CD4-positive, alpha-beta T cell treated with Interleukin-15 for 4 hours (primary cell): ENCODE measurements around the gene CDH10.

ENCODE experiments used
- DNase-seq: peaks from one replicate; pipeline ENCODE4 v3.0.0-alpha.2; 2020; ENCODE audit warnings: low spot score

CDH10 gene

GRCh38 chr5:24598956-24599355 lies 45.8 kb downstream of the CDH10 start:
- no peak for DNase-seq

- no peak for DNase-seq
These were observed 49.4 kb downstream of the CDH10 start for GRCh38 chr5:24595329-24595728.

DNA sequence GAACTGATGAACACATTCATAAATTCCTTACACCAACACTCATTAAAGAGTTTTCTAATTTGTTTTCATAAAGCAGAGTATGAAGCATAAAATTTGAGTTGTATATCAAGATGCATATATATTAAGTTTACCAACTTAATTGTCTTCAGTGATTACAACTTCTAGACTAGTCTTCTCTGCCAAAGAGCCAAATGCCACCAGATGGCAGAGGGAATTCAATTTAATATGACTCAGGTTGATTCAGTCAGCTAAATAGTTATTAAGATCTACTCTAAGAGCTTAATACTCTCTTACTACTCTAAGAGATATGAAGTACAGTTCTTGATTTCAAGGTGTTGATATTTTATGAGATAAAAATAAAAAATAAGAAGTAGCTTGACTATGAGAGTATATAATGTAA lies 53.4 kb downstream of the CDH10 start:
- no peak for DNase-seq

DNA sequence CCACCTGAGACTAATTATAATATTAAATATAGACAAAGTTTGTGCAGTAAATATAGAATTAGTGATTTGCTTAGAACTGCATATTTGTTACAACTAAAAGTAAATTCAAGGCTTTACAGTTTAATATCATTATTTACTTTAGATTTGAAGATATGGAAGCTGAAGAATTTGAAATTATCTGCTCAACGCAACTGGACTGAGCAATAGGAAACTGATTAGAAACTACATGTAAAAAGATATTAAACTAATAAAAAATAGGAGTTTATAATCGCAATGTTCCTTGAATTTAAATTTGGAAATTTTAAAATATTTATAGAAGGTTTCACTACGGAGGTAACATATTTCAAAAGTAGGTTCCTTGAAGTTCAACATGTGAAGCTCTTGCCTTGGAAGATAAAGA lies 55.2 kb downstream of the CDH10 start:
- no peak for DNase-seq

- DNase-seq = no peak
These were observed 59.0 kb downstream of the CDH10 start for GRCh38 chr5:24585751-24586150.

DNA sequence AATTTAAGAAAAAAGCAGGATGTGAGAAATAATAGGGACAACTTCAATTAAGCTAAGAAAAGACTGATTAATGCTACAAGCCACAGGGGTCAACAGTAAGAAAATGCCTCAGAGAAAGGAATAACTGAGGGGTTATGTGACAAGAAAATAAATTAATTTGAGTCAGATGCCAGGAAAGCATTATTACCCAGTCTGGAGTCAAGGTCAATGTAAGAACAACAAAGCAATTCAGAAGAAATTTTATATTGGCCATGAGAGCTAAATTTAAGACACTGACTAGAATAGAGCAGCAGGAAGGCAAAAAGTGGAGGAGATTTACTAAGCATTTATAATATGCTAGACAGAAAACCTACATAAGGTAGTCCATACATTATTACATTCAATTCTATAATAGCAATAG lies 73.5 kb downstream of the CDH10 start:
- DNase-seq = no peak

GRCh38 chr5:24566933-24567332 lies 77.8 kb downstream of the CDH10 start:
- no peak for DNase-seq

GRCh38 chr5:24555229-24555628 lies 89.5 kb downstream of the CDH10 start:
- no peak for DNase-seq

DNA sequence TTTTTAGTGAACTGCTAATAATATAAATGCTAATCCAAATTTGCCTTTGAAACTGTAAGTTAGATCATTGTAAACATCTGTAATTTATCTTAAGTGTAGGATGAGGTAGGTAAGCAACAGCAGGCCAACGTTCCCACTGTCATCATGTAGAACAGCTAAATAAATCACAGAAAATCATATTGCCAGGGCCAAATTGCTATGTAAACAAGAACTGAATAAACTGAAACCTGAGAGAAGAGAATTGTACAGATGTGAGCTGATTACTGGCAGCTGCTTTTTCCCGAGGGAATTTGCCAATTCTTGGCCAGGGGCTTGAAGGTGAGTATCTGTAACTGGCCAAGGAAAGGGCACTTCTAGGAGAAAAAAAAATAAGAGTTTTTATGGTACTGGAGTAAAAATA lies 97.6 kb downstream of the CDH10 start:
- no peak for DNase-seq

- no peak for DNase-seq
These were observed 105.2 kb downstream of the CDH10 start for GRCh38 chr5:24539613-24540012.

DNA sequence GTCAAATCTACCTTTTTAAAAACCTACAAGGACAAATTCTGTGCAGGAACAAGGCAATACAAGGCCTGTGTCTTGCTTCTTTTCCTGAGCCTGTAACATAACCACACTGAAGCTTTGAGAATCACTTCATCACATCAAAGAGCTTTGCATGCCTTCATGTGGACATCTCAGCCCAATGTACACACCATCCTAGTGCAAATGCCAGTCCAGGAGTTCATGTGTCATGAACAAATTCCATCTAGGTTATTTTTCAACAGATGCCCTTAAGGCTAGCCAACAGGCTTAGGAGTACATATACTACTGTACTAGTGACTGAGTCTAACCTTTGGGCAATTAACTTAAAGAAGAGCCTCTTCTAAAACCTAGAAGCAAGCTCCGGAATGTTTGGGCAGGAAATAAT lies 106.4 kb downstream of the CDH10 start:
- DNase-seq = no peak

DNA sequence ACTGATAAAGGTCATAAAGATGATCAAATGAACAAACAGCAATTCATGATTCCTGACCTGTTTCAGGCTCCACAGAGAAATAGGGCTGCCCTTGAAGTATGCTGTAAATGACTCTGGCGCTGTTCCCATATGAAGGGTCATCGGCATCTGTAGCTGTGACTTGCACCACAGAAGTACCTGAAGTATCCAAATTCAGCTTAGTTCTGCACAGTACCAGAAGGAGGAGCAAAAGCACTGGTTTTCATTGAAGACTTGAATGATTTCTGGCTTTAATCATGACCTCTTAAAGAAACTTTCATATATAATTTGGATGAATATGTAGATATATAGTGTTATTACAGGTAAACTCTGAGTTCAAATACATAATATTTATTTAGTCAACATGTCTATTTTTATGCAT lies 109.1 kb downstream of the CDH10 start:
- DNase-seq = no peak

DNA sequence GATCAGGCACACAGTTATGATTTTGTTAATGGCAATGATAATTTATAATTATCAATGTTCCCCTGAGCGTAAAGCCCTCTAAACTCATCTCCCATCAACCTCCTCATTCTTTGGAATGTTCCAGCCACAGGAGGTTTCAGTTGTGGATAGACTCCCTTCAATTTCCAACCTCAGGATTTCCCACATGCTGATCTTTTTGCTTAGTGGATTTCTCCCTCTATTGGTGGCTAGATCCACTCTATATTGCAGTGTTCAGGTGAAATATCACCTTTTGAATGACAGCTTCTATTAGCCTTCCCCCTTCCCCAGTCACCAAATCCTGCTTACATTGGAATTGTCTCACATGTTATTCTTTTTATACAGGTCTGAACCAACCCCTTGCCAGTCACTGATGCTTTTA lies 113.9 kb downstream of the CDH10 start:
- DNase-seq = no peak

GRCh38 chr5:24525414-24525813 lies 119.4 kb downstream of the CDH10 start:
- DNase-seq = no peak

GRCh38 chr5:24512423-24512822 lies 132.4 kb downstream of the CDH10 start:
- DNase-seq = no peak

DNA sequence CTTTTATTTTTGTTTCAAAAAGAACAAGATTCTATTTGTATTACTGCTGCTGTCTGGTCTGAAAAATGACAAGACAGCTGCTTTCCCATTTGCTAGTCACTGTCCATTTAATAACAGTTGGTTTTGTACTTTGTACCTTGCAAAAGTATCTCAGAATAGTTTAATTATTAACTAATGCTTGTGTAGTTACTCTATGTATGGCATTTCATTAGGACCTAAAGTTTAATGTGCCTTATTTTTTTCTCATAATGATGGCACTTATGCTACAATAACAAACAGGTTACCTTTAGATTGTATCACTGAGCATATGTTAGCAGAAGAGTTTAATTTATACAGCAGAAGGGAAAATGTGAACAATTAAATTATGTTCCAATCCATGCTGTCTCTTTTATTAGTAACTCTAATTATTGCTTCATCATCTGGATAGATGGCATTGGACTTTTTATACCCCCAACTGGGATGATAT lies 134.2 kb downstream of the CDH10 start:
- no peak for DNase-seq

- DNase-seq = no peak
These were observed 134.8 kb downstream of the CDH10 start for GRCh38 chr5:24509943-24510342.

DNA sequence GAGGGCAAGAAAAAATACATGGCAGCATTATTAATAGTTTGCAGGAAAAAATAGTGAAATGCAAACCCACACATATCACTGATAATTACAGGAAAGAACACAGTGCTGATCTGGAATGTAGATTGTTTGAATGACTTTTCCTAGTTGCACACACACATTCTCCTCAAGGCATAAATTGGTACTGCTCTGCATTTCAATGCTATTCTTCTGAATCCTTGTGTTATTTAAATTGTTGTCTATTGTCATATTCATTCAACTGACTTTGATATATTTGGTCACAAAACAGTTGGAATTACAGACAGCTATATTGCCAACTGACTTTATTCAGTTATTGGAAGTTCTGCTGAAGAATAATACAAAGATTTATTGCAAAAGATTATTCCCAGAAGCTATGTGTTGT lies 139.5 kb downstream of the CDH10 start:
- DNase-seq = no peak

GRCh38 chr5:24497591-24498157 lies 147.1 kb downstream of the CDH10 start:
- no peak for DNase-seq

- DNase-seq = no peak
These were observed 147.6 kb downstream of the CDH10 start for GRCh38 chr5:24497145-24497544.

GRCh38 chr5:24496268-24496667 lies 148.5 kb downstream of the CDH10 start:
- no peak for DNase-seq

DNA sequence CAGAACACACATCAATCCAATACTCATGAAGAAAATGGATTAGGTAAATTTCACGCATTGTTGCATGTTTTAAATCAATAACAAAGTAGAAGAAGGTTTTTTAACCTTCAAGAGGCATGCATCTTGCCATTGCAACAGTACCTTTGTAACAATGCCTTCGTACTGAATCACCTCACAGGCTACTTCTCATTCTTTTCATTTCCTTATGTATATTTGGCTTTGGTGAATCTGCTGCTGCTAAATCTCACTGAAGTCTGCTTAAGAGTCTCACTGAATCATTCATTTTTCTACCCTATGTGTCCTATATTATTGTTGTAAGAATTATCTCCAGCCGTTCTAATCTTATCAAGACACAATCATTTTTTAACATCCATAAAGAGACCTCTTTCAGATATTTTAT lies 152.5 kb downstream of the CDH10 start:
- no peak for DNase-seq

GRCh38 chr5:24491490-24491889 lies 153.3 kb downstream of the CDH10 start:
- no peak for DNase-seq

GRCh38 chr5:24487368-24488229 lies 157.2 kb downstream of the CDH10 start:
- no peak for DNase-seq
